ENCODE measurements around the gene CHST11. TPM values are rescaled to one million over a fixed set of nuclear protein-coding genes. Genes with fewer than 3 reads are reported as not detected.

Gene CHST11
- total and polyA plus RNA-seq, 9 of the 15 experiments (the other 6 are each of a cell fraction or from before 2014, with no cell fraction given): 2.3 to 38.7 (median 15.0) TPM

GRCh38 chr12:104671409-104672095 is 214.8 kb downstream of the CHST11 start (continued):
- no peak for TF ChIP-seq RNF219 (CRISPR knock-in tag; IDR thresholded peaks at IDR 0.05)
- TF ChIP-seq ZNF24 (IDR thresholded peaks at IDR 0.05): no peak
- no peak for TF ChIP-seq SIN3A (IDR thresholded peaks at IDR 0.05; ENCODE audit: borderline replicate concordance in 2 of 2, control insufficient read depth in 1 of 2, low read depth in 2 of 2, low read length in 2 of 2)
- no peak for TF ChIP-seq WHSC1 (IDR thresholded peaks at IDR 0.05; ENCODE audit: low read length)
- no peak for TF ChIP-seq RBM15 (IDR thresholded peaks at IDR 0.05; ENCODE audit: insufficient read depth, low read length)
- peak; percentile 41 for TF ChIP-seq EP400 (IDR thresholded peaks at IDR 0.05)
- TF ChIP-seq ZNF644 (tag; IDR thresholded peaks at IDR 0.05; ENCODE audit: low read depth): no peak
- TF ChIP-seq ZNF766 (CRISPR knock-in tag; conservative IDR thresholded peaks at IDR 0.05): no peak
- TF ChIP-seq MAFK (IDR thresholded peaks at IDR 0.05; ENCODE audit: low read length): peak; percentile 67; the same call in 1 of the 2 replicates
- TF ChIP-seq OTX1 (CRISPR knock-in tag; IDR thresholded peaks at IDR 0.05): 0 out of 2 replicates have a peak, but pooled peaks have one; percentile 73
- TF ChIP-seq ZNF174 (CRISPR knock-in tag; IDR thresholded peaks at IDR 0.05): no peak
